B cell (primary cell): ENCODE results near the gene GADL1.

Experiments used
- CTCF ChIP-seq: fragments of 200-600 bp; IDR thresholded peaks from one replicate; pipeline ENCODE4 v1.8.0; 2022; ENCODE audit warnings: antibody characterized with exemption, mild to moderate bottlenecking
- EZH2 ChIP-seq: IDR thresholded peaks from 2 replicates; pipeline ENCODE4 v1.6.1; 2012; ENCODE audit warnings: borderline replicate concordance, low read depth, mild to moderate bottlenecking, moderate library complexity, low read length; ENCODE audit not compliant: insufficient read depth, poor library complexity, severe bottlenecking

DNA sequence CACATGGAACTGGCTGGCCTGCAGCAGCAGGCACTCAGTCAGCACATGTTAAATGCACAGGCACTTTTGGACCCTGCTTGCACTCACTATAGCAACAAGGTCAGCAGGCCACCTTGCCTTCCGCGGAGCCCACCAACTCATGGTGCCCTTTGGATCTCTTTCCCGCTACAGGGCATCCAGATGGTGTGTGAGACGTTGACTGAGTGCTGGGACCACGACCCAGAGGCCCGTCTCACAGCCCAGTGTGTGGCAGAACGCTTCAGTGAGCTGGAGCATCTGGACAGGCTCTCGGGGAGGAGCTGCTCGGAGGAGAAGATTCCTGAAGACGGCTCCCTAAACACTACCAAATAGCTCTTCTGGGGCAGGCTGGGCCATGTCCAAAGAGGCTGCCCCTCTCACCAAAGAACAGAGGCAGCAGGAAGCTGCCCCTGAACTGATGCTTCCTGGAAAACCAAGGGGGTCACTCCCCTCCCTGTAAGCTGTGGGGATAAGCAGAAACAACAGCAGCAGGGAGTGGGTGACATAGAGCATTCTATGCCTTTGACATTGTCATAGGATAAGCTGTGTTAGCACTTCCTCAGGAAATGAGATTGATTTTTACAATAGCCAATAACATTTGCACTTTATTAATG, 203.1 kb downstream of the GADL1 start:
- no peak for TF ChIP-seq CTCF
- TF ChIP-seq EZH2 = no peak
